ENCODE measurements around the gene PLAGL2. TPM values are rescaled to one million over a fixed set of nuclear protein-coding genes. Genes with fewer than 3 reads are reported as not detected.
A peak's percentile ranks its signal among the peaks of the same experiment; 100 is the strongest.

The PLAGL2 gene
- total and polyA plus RNA-seq, 2 of the 4 experiments (the other 2 are of a cell fraction) = 2.9 to 7.7 TPM

DNA sequence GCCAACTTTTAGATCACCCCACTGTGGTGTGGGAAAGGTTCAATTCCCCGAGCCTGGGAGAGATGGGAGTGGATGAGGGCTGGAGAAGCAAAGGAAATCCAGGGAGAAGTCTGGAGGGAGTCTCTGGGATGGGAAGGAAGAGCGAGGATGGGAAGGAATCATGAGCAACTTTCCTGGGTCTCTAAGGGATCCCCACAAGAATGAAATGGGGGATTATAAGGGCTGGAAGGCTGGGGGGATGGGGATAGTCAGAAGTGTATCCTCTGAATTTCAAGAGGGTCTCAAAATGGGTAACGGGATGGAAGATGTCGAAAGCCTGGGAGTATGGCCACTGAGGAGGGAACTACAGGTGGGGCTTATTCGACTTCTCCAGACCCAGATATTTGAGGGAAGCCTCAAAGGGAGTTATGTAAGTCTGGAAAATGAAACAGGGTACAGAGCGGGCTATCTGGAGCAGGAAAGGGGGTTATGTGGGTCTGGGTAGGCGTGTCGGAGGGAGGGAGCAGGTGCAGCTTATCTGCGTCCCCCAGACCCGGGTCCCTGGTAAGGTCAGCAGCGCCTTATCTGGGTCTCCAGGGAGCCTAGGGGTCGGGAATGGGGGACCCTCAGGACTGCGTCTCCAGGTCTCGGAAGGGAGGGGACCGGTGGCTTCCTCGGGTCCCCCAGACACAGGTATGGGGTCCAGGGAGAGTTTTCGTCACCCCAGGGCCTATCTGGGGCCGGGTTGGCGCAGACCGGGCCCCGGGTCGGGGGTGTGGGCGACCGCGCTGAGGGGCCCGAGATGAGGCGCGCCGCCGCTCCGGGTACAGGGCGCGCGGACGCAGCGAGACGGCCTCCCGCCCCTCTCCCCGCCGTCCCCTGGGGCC lies 550 bp downstream of the PLAGL2 start:
- Histone ChIP-seq H3K4me3 (ENCODE audit: insufficient read depth, low read depth, low read length) (peak overlapping the region; percentile 93), H3K14ac (replicated peaks; ENCODE audit: low read depth, low read length) (peak overlapping the region; percentile 48), H2AK9ac (replicated peaks; ENCODE audit: low read depth, low read length, poor library complexity) (peak overlapping the region; percentile 97), H3K4me2 (ENCODE audit: low read depth, low read length) (peak overlapping the region; percentile 95), H4K20me1 (ENCODE audit: insufficient read depth, low read length) (peaks cover 39% of the 10 kb centered on the region), H3K56ac (ENCODE audit: extremely low read depth, insufficient read depth, low read length) (peak overlapping the region; percentile 66), H2AFZ (replicated peaks; ENCODE audit: low read length, poor library complexity) (peak overlapping the region; percentile 90), H3K4me1 (ENCODE audit: control insufficient read depth, insufficient read depth, low read length) (peaks cover 17% of the 10 kb centered on the region), H2BK15ac (ENCODE audit: low read depth, low read length) (no peak overlapping the region), H3K9ac (ENCODE audit: low read depth, low read length) (peak overlapping the region; percentile 94), H3K27me3 (ENCODE audit: control insufficient read depth, insufficient read depth, low read length) (no peaks in the 10 kb centered on the region), H3K9me3 (ENCODE audit: control insufficient read depth, insufficient read depth, low read length) (no peaks in the 10 kb centered on the region), H3K9me1 (ENCODE audit: insufficient read depth, low read length) (peaks cover 21% of the 10 kb centered on the region), H4K5ac (ENCODE audit: low read depth, low read length) (peak overlapping the region; percentile 30; the same call in 1 of the 2 replicates), H2BK120ac (ENCODE audit: low read depth, low read length) (no peak overlapping the region), H4K8ac (ENCODE audit: low read depth in 2 of 2, low read length in 2 of 2) (peak overlapping the region; percentile 76 to 81; a peak in 3 of 4 replicates), H2AK5ac (ENCODE audit: low read depth, low read length) (peak overlapping the region; percentile 61), H4K91ac (ENCODE audit: insufficient read depth, low read depth, low read length) (peak overlapping the region; percentile 51), H3K79me1 (ENCODE audit: low read depth in 1 of 2, low read length in 2 of 2) (peaks cover 70 to 85% of the 10 kb centered on the region in 2 experiments), H3K4ac (ENCODE audit: low read depth, low read length) (peak overlapping the region; percentile 84), H2BK5ac (ENCODE audit: low read depth, low read length, poor library complexity, severe bottlenecking) (peak overlapping the region; percentile 30), H2BK20ac (ENCODE audit: low read depth, low read length) (no peak overlapping the region), H3K27ac (ENCODE audit: insufficient read depth, low read length) (peak overlapping the region; percentile 65), H3K18ac (ENCODE audit: low read depth, low read length) (no peak overlapping the region; the same call in 1 of the 2 replicates), H3K36me3 (ENCODE audit: control insufficient read depth, insufficient read depth, low read length) (peaks cover 14% of the 10 kb centered on the region), H3K23ac (ENCODE audit: low read depth, low read length) (peak overlapping the region; percentile 53)
- no peak for TF ChIP-seq CHD1 (IDR thresholded peaks at IDR 0.05; ENCODE audit: low read depth, low read length)
- no peak for TF ChIP-seq CEBPB (IDR thresholded peaks at IDR 0.05; ENCODE audit: low read depth, low read length)
- TF ChIP-seq RCOR1 (IDR thresholded peaks at IDR 0.05; ENCODE audit: insufficient replicate concordance, low read length) = no peak
- TF ChIP-seq MAZ (IDR thresholded peaks at IDR 0.05; ENCODE audit: borderline replicate concordance, low read depth, low read length) = no peak
- dilution Hi-C loops (cut with HindIII; ENCODE audit: low sequenced_read_pairs, unreplicated experiment) (no loop called here), in situ Hi-C loops (cut with MboI; ENCODE audit: low sequenced_read_pairs) (no loop called here), intact Hi-C loops (cut with micrococcal nuclease) (loop anchor here (5.0 kb wide), 1 partner anchor 385 kb away; no protein-coding TSS in a partner anchor)
- BruUV-seq (replicated peaks) = TSS peak; percentile 50
- no peak for DNase-seq
- ChIA-PET POLR2A (ENCODE audit: unreplicated experiment) (no interaction called here), CTCF (no interaction called here)
- 1% methylated on average over 29 of the region's 40 CpGs; no CpG with 5 or more reads in 1 of the 2 experiments for WGBS, 2 experiments (ENCODE audit: extremely low coverage in 2 of 2, insufficient read length in 1 of 2)
- peak; percentile 2 for ATAC-seq (ENCODE audit: low read depth)

All from IMR-90 (cell line).